Esophagus squamous epithelium (tissue), 5 donors: ENCODE results near the gene ERC2. TPM values are rescaled to one million over a fixed set of nuclear protein-coding genes. Genes with fewer than 3 reads are reported as not detected.

Experiments used
- DNase-seq: peaks from one replicate; lab custom pipeline; 2025; lab: John Stamatoyannopoulos, UW
- H3K27ac ChIP-seq, 4 donors: fragments of 200-600 bp; sonication (generic); one replicate each; pipeline ENCODE4 v1.5.1; 2016 to 2019; ENCODE audit warnings: mild to moderate bottlenecking in 1 of 4
- H3K27me3 ChIP-seq, 4 donors: fragments of 200-600 bp; sonication (generic); 1 replicate in 3 of 4; 2 replicates in 1 of 4; pipeline versions ENCODE4 v1.5.1 to v1.6.0; 2017 to 2021; ENCODE audit warnings: antibody characterized with exemption in 1 of 4
- H3K36me3 ChIP-seq, 3 donors: fragments of 200-600 bp; sonication (generic); one replicate each; pipeline ENCODE4 v1.5.1; 2016 to 2019
- H3K4me1 ChIP-seq, 3 donors: fragments of 200-600 bp; sonication (generic); one replicate each; pipeline ENCODE4 v1.5.1; 2017 to 2019
- H3K4me3 ChIP-seq, 4 donors: fragments of 200-600 bp; sonication (generic); 1 replicate in 3 of 4; 2 replicates in 1 of 4; pipeline ENCODE4 v1.5.1; 2016 to 2019; ENCODE audit warnings: mild to moderate bottlenecking in 2 of 4, moderate library complexity in 1 of 4
- H3K9me3 ChIP-seq, 3 donors: fragments of 200-600 bp; sonication (generic); one replicate each; pipeline ENCODE4 v1.5.1; 2016 to 2019
- POLR2A ChIP-seq, 4 donors: fragments of 450-650 bp; IDR thresholded peaks; one replicate each; pipeline ENCODE4 v1.6.1; 2017; ENCODE audit warnings: antibody characterized with exemption in 4 of 4, mild to moderate bottlenecking in 4 of 4, moderate library complexity in 3 of 4
- WGBS, 2 donors: methylation state at CpG; one replicate each; pipeline ENCODE4 v1.1.5; 2018; 5-methylcytosine and 5-hydroxymethylcytosine counted together
- intact Hi-C: fragments of 100-400 bp; cut with DNase I; formaldehyde crosslinking; loops from one replicate; pipeline ENCODE4 v1.15.0; 2022
- total RNA-seq, 4 donors: library from RNA; depleted of rRNA; stranded (reverse); fragments of >200 nt; gene quantifications; one replicate each; pipeline ENCODE4 v1.1.0, GENCODE V29; 2016
- TF ChIP-seq, protein P1 (sequence below), 6 experiments: fragments of 450-650 bp in 4 of 6; fragments of 200-600 bp in 2 of 6; sonication (generic) in 2 of 6; IDR thresholded peaks; one replicate each; pipeline ENCODE4 v1.5.1; 2016 to 2019; ENCODE audit warnings: antibody characterized with exemption in 6 of 6, mild to moderate bottlenecking in 4 of 6, moderate library complexity in 4 of 6
- donor health status: DM: yes; HTN: yes; CAD: no.

ERC2 gene
- total RNA-seq, 4 donors from 2014 or later, result 0.12 to 1.9 (median 0.86) TPM

DNA sequence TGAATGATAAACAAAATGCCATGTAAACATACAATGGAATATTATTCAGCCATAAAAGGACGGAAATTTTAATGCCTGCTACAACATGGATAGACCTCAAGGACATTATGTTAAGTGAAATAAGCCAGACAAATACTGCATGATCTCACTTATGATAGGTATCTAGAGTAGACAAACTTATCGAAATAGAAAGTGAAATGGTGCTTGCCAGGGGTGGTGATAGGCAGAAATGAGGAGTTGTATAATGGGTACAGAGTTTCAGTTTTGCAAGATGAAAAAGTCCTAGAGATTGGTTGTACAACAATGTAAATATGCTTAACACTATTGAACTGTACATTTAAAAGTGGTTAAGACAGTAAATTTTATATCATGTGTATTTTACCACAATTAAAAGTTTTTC lies 287.8 kb downstream of the ERC2 start:
- H3K27me3 ChIP-seq, result no peaks in the 10 kb centered on the region
- H3K4me3 ChIP-seq, result no peak overlapping the region
- DNase-seq, result no peak
- no peaks in the 10 kb centered on the region for H3K36me3 ChIP-seq
- WGBS, 2 donors, result 85 to 88% methylated on average over 2 of the region's 2 CpGs
- TF ChIP-seq POLR2A (IDR thresholded peaks at IDR 0.05), result no peak
- TF ChIP-seq, protein P1, sequence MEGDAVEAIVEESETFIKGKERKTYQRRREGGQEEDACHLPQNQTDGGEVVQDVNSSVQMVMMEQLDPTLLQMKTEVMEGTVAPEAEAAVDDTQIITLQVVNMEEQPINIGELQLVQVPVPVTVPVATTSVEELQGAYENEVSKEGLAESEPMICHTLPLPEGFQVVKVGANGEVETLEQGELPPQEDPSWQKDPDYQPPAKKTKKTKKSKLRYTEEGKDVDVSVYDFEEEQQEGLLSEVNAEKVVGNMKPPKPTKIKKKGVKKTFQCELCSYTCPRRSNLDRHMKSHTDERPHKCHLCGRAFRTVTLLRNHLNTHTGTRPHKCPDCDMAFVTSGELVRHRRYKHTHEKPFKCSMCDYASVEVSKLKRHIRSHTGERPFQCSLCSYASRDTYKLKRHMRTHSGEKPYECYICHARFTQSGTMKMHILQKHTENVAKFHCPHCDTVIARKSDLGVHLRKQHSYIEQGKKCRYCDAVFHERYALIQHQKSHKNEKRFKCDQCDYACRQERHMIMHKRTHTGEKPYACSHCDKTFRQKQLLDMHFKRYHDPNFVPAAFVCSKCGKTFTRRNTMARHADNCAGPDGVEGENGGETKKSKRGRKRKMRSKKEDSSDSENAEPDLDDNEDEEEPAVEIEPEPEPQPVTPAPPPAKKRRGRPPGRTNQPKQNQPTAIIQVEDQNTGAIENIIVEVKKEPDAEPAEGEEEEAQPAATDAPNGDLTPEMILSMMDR (IDR thresholded peaks at IDR 0.05), result no peak
- no peak overlapping the region for H3K27ac ChIP-seq
- intact Hi-C loops, result no loop called here
- H3K9me3 ChIP-seq, result no peaks in the 10 kb centered on the region
- H3K4me1 ChIP-seq, result no peaks in the 10 kb centered on the region

DNA sequence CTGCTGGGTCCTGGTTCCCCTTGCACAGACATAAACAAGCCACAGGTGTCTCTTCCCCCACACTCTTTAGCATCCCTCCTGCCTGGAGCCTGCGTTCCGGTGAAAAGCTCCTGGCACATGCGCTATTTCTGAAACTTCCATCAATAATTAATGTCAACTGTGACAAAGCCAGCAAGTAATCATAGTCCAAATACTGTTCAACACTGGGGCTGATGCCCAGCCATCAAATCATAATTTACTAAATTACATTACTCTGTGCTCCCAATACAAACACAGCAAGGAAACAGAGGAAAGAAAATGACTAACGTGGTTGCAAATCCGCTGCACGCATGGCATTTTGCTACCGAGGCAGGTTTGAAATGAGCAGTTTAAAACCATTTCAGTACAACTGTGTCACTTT lies 294.7 kb downstream of the ERC2 start:
- TF ChIP-seq, protein P1 (IDR thresholded peaks at IDR 0.05), result no peak
- TF ChIP-seq POLR2A (IDR thresholded peaks at IDR 0.05), result no peak
- Histone ChIP-seq H3K4me1 (no peaks in the 10 kb centered on the region), H3K36me3 (no peaks in the 10 kb centered on the region), H3K27ac (no peak overlapping the region), H3K27me3 (peaks cover 0 to 5% (median 0%) of the 10 kb centered on the region in 4 donors), H3K4me3 (no peak overlapping the region), H3K9me3 (no peaks in the 10 kb centered on the region)
- intact Hi-C loops, result no loop called here
- 70 to 86% methylated on average over 7 of the region's 7 CpGs for WGBS, 2 donors
- DNase-seq, result no peak

DNA sequence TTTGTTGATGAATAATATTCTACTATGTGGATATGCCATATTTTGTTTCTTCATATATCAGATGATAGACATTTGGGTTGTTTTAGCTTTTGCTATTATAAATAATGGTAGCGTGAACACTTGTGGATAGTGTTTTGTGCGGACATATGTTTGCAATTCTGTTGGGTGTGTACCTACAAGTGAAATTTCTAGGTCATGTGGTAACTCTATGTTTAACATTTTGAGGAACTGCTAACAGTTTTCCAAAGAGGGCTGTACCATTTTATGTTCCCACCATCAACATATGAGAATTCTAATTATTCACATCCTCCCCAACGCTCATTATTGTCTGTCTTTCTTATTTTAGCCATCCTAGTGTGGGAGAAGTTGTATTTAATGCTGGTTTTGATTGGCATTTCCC lies 303.8 kb downstream of the ERC2 start:
- no peaks in the 10 kb centered on the region for H3K27me3 ChIP-seq
- H3K27ac ChIP-seq, result no peak overlapping the region
- intact Hi-C loops, result no loop called here
- DNase-seq, result no peak
- H3K36me3 ChIP-seq, result no peaks in the 10 kb centered on the region
- H3K4me3 ChIP-seq, result no peak overlapping the region
- 85 to 92% methylated on average over 3 of the region's 3 CpGs for WGBS, 2 donors
- no peaks in the 10 kb centered on the region for H3K4me1 ChIP-seq
- no peak for TF ChIP-seq POLR2A (IDR thresholded peaks at IDR 0.05)
- TF ChIP-seq, protein P1 (IDR thresholded peaks at IDR 0.05), result no peak
- no peaks in the 10 kb centered on the region for H3K9me3 ChIP-seq

DNA sequence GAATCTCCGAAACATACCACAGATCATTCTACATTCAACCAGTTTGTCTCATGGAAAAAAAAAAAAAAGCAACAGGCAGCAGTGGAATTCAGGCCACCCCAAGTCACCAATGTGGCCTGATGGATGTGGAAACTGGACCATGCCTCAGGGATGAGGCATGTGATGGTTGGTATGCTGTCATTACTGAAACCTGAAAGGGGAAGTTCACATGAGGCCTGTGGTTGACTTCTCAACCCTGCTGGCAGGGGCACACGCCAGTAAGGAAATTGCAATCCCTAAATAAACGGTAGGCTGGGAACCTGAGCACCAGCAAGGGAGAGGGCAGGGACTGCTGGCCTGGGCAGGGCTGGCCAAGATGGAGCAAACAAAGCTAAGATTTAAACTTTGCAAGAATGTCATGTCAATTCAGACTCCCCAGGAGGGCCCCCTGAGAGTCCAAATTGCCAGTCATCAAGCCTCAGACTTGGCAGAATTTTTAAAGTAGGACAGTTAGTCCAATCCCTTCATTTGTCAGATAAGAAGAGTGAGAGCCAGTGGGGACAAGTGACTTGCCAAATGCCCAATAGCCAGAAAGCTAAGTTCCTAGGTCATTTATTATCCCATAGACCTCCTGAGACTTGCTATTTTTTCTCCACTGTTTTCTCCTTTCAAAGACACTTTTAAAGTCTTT lies 310.4 kb downstream of the ERC2 start:
- DNase-seq, result no peak
- H3K9me3 ChIP-seq, result no peaks in the 10 kb centered on the region
- H3K27me3 ChIP-seq, result no peaks in the 10 kb centered on the region
- no peak overlapping the region for H3K4me3 ChIP-seq
- H3K36me3 ChIP-seq, result no peaks in the 10 kb centered on the region
- H3K4me1 ChIP-seq, result no peaks in the 10 kb centered on the region
- TF ChIP-seq, protein P1 (IDR thresholded peaks at IDR 0.05), result no peak
- WGBS, 2 donors, result 52 to 63% methylated on average over 3 of the region's 3 CpGs
- H3K27ac ChIP-seq, result no peak overlapping the region
- intact Hi-C loops, result no loop called here

DNA sequence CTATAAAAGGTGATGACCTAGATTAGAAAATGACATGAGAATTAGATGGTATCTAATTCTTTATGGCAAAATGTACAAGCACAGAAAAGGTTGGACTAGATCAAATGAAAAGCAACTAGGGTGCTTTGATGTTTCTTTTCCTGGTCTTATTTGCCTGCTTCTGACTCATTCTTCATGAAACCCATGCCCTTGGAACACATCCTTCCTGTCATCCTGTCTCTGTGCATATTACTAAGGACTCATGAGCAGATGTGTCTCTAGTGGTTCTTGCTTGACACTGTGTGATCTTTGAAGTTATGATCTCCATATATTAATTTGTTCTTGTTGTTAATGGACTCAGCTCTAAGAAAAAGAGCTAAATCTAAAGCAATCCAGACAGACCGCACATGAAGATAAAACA lies 314.0 kb downstream of the ERC2 start:
- Histone ChIP-seq H3K9me3 (no peaks in the 10 kb centered on the region), H3K4me3 (no peak overlapping the region), H3K4me1 (no peaks in the 10 kb centered on the region), H3K27me3 (no peaks in the 10 kb centered on the region), H3K27ac (no peak overlapping the region), H3K36me3 (no peaks in the 10 kb centered on the region)
- WGBS, 2 donors, result 86 to 92% methylated on average over 1 of the region's 1 CpG
- no peak for DNase-seq
- intact Hi-C loops, result no loop called here
- no peak for TF ChIP-seq POLR2A (IDR thresholded peaks at IDR 0.05)

DNA sequence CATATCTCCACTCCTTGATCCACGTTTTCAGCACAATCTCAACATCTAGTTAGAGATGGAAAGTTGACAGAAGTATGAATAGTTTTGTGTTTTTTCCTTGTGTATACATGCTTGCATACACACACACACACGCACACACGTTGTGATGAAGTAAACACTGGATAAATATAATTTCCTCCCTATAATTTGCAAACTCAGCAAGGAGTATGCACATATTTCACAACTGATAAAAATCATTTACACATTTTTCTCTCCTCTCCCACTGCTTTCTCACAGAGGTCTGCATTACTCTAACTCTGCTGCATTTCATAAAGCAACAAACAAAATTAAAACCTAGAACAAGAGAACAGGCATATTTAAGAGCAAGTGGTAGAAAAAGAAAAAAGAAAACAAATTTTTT lies 320.9 kb downstream of the ERC2 start:
- H3K27me3 ChIP-seq, result no peaks in the 10 kb centered on the region
- no peaks in the 10 kb centered on the region for H3K36me3 ChIP-seq
- no peak overlapping the region for H3K4me3 ChIP-seq
- no peaks in the 10 kb centered on the region for H3K9me3 ChIP-seq
- WGBS, 2 donors, result 63 to 65% methylated on average over 3 of the region's 3 CpGs
- no peak overlapping the region for H3K27ac ChIP-seq
- DNase-seq, result no peak
- H3K4me1 ChIP-seq, result no peaks in the 10 kb centered on the region
- intact Hi-C loops, result no loop called here
- TF ChIP-seq, protein P1 (IDR thresholded peaks at IDR 0.05), result no peak
- no peak for TF ChIP-seq POLR2A (IDR thresholded peaks at IDR 0.05)
